IMR-90 (cell line): ENCODE data around the gene AKR1A1. TPM values are rescaled to one million over a fixed set of nuclear protein-coding genes. Genes with fewer than 3 reads are reported as not detected.

Source experiments
- ATAC-seq: fragments of 200-7000 bp; cut with Tn5 transposase; 2 replicates; pipeline ENCODE4 v1.9.1; 2020; ENCODE audit warnings: low read depth, mild to moderate bottlenecking, moderate library complexity
- BruUV-seq: library from RNA; stranded (reverse); fragments of 400-500 nt; replicated peaks from 2 replicates; lab custom pipeline; 2021; lab: Mats Ljungman, UMichigan
- CTCF ChIA-PET: fragments of 300-600 bp; formaldehyde crosslinking; extraction: SDS; loops from one replicate; lab custom pipeline; 2021; ENCODE audit warnings: antibody characterized with exemption; lab: Yijun Ruan, JAX
- POLR2A ChIA-PET: fragments of 300-600 bp; sonication (Branson Sonifier 250); formaldehyde crosslinking; loops from one replicate; lab custom pipeline; 2022; ENCODE audit warnings: antibody characterized with exemption; ENCODE audit not compliant: unreplicated experiment; lab: Charles Lee
- DNase-seq: peaks from one replicate; pipeline ENCODE4 v3.0.0; 2013
- H2AFZ ChIP-seq: replicated peaks from 2 replicates; pipeline ENCODE3; 2013; ENCODE audit warnings: low read length, mild to moderate bottlenecking; ENCODE audit not compliant: poor library complexity
- H2AK5ac ChIP-seq: 2 replicates; pipeline ENCODE4 v1.6.1; 2013; ENCODE audit warnings: low read depth, low read length, inconsistent platforms
- H2AK9ac ChIP-seq: replicated peaks from 2 replicates; pipeline ENCODE3; 2013; ENCODE audit warnings: mild to moderate bottlenecking, low read depth, low read length, moderate library complexity; ENCODE audit not compliant: poor library complexity
- H2BK120ac ChIP-seq: 2 replicates; pipeline ENCODE4 v1.6.1; 2013; ENCODE audit warnings: low read depth, low read length, inconsistent platforms
- H2BK15ac ChIP-seq: 3 replicates; pipeline ENCODE4 v1.6.1; 2013; ENCODE audit warnings: low read depth, low read length, inconsistent platforms
- H2BK20ac ChIP-seq: 2 replicates; pipeline ENCODE4 v1.6.1; 2013; ENCODE audit warnings: low read depth, mild to moderate bottlenecking, inconsistent platforms, low read length, moderate library complexity
- H2BK5ac ChIP-seq: 2 replicates; pipeline ENCODE4 v1.6.1; 2013; ENCODE audit warnings: mild to moderate bottlenecking, low read depth, low read length, inconsistent platforms; ENCODE audit not compliant: poor library complexity, severe bottlenecking
- H3K14ac ChIP-seq: replicated peaks from 2 replicates; pipeline ENCODE4 v1.6.1; 2013; ENCODE audit warnings: low read depth, low read length, inconsistent platforms
- H3K18ac ChIP-seq: 2 replicates; pipeline ENCODE4 v1.6.1; 2013; ENCODE audit warnings: low read depth, low read length, control low read depth
- H3K23ac ChIP-seq: 2 replicates; pipeline ENCODE4 v1.6.1; 2013; ENCODE audit warnings: low read depth, low read length, inconsistent platforms
- H3K27ac ChIP-seq: 2 replicates; pipeline ENCODE4 v1.5.1; 2013; ENCODE audit warnings: mild to moderate bottlenecking, control low read depth, low read length; ENCODE audit not compliant: insufficient read depth
- H3K27me3 ChIP-seq: 2 replicates; pipeline ENCODE4 v1.6.1; 2013; ENCODE audit warnings: low read length; ENCODE audit not compliant: control insufficient read depth, insufficient read depth
- H3K36me3 ChIP-seq: 2 replicates; pipeline ENCODE4 v1.6.1; 2013; ENCODE audit warnings: low read length, mixed read lengths; ENCODE audit not compliant: control insufficient read depth, insufficient read depth
- H3K4ac ChIP-seq: 2 replicates; pipeline ENCODE4 v1.6.1; 2013; ENCODE audit warnings: low read depth, low read length, inconsistent platforms
- H3K4me1 ChIP-seq: 2 replicates; pipeline ENCODE4 v1.6.1; 2013; ENCODE audit warnings: low read length, mixed read lengths; ENCODE audit not compliant: control insufficient read depth, insufficient read depth
- H3K4me2 ChIP-seq: 2 replicates; pipeline ENCODE4 v1.6.1; 2013; ENCODE audit warnings: low read depth, mild to moderate bottlenecking, control low read depth, low read length, moderate library complexity
- H3K4me3 ChIP-seq: 2 replicates; pipeline ENCODE4 v1.5.1; 2013; ENCODE audit warnings: low read depth, mild to moderate bottlenecking, control low read depth, low read length, moderate library complexity; ENCODE audit not compliant: insufficient read depth
- H3K56ac ChIP-seq: 2 replicates; pipeline ENCODE4 v1.6.1; 2013; ENCODE audit warnings: low read length, inconsistent platforms; ENCODE audit not compliant: insufficient read depth; ENCODE audit errors: extremely low read depth
- H3K79me1 ChIP-seq, 2 experiments: 2 replicates each; pipeline ENCODE4 v1.6.1; 2013; ENCODE audit warnings: low read length in 2 of 2, inconsistent platforms in 1 of 2, low read depth in 1 of 2
- H3K9ac ChIP-seq: 2 replicates; pipeline ENCODE4 v1.6.1; 2013; ENCODE audit warnings: low read depth, low read length, control low read depth
- H3K9me1 ChIP-seq: 2 replicates; pipeline ENCODE4 v1.6.1; 2013; ENCODE audit warnings: low read length, inconsistent platforms; ENCODE audit not compliant: insufficient read depth
- H3K9me3 ChIP-seq: 2 replicates; pipeline ENCODE4 v1.6.1; 2013; ENCODE audit warnings: low read length; ENCODE audit not compliant: control insufficient read depth, insufficient read depth
- H4K20me1 ChIP-seq: 2 replicates; pipeline ENCODE4 v1.6.1; 2013; ENCODE audit warnings: low read length, inconsistent platforms; ENCODE audit not compliant: insufficient read depth
- H4K5ac ChIP-seq: 2 replicates; pipeline ENCODE4 v1.6.1; 2013; ENCODE audit warnings: mild to moderate bottlenecking, low read depth, low read length, control low read depth
- H4K8ac ChIP-seq, 2 experiments: 2 replicates each; pipeline ENCODE4 v1.6.1; 2013; ENCODE audit warnings: low read depth in 2 of 2, low read length in 2 of 2, control low read depth in 1 of 2, inconsistent platforms in 1 of 2
- H4K91ac ChIP-seq: 2 replicates; pipeline ENCODE4 v1.6.1; 2013; ENCODE audit warnings: low read depth, low read length, inconsistent platforms; ENCODE audit not compliant: insufficient read depth
- CEBPB ChIP-seq: IDR thresholded peaks from 2 replicates; pipeline ENCODE4 v1.6.1; 2012; ENCODE audit warnings: low read depth, low read length, improper control_type of control experiment
- CHD1 ChIP-seq: IDR thresholded peaks from 2 replicates; pipeline ENCODE4 v1.6.1; 2012; ENCODE audit warnings: low read depth, low read length, improper control_type of control experiment
- FOS ChIP-seq: fragments of 150-350 bp; IDR thresholded peaks from 2 replicates; pipeline ENCODE4 v1.6.1; 2016; ENCODE audit warnings: low read depth, low read length
- MAFK ChIP-seq: IDR thresholded peaks from 2 replicates; pipeline ENCODE4 v1.6.1; 2012; ENCODE audit warnings: low read depth, low read length, improper control_type of control experiment
- MAZ ChIP-seq: IDR thresholded peaks from 2 replicates; pipeline ENCODE4 v1.6.1; 2012; ENCODE audit warnings: low read depth, mild to moderate bottlenecking, low read length, improper control_type of control experiment, moderate library complexity, borderline replicate concordance
- MXI1 ChIP-seq: IDR thresholded peaks from 2 replicates; pipeline ENCODE4 v1.6.1; 2012; ENCODE audit warnings: low read depth, mild to moderate bottlenecking, low read length, moderate library complexity, borderline replicate concordance
- NFE2L2 ChIP-seq: fragments of 150-350 bp; IDR thresholded peaks from 2 replicates; pipeline ENCODE4 v1.6.1; 2016; ENCODE audit warnings: low read depth, mild to moderate bottlenecking, low read length
- POLR2A ChIP-seq: IDR thresholded peaks from 2 replicates; pipeline ENCODE4 v1.6.1; 2012; ENCODE audit warnings: mild to moderate bottlenecking, low read depth, low read length
- RAD21 ChIP-seq: IDR thresholded peaks from 2 replicates; pipeline ENCODE4 v1.6.1; 2012; ENCODE audit warnings: low read length, improper control_type of control experiment
- RCOR1 ChIP-seq: IDR thresholded peaks from 2 replicates; pipeline ENCODE4 v1.6.1; 2012; ENCODE audit warnings: mild to moderate bottlenecking, low read length, improper control_type of control experiment; ENCODE audit not compliant: insufficient replicate concordance
- RFX5 ChIP-seq: IDR thresholded peaks from 2 replicates; pipeline ENCODE4 v1.8.0; 2012; ENCODE audit warnings: low read depth, mild to moderate bottlenecking, low read length, moderate library complexity
- SMC3 ChIP-seq: fragments of 150-350 bp; IDR thresholded peaks from 2 replicates; pipeline ENCODE4 v1.6.1; 2016; ENCODE audit warnings: low read depth, mild to moderate bottlenecking, antibody characterized with exemption, low read length, moderate library complexity
- WGBS, 2 experiments: methylation state at CpG; one replicate each; pipeline versions ENCODE4 v1.1.5 to v1.1.7; 2013; ENCODE audit warnings: missing lambda C conversion rate in 2 of 2; ENCODE audit not compliant: insufficient read length in 1 of 2; ENCODE audit errors: extremely low coverage in 2 of 2; 5-methylcytosine and 5-hydroxymethylcytosine counted together
- dilution Hi-C: fragments of 300-500 bp; cut with HindIII; formaldehyde crosslinking; loops from one replicate; pipeline ENCODE4 v1.14.3; 2018; ENCODE audit warnings: low sequenced_read_pairs; ENCODE audit not compliant: unreplicated experiment
- in situ Hi-C: fragments of 300-500 bp; cut with MboI; formaldehyde crosslinking; loops from 3 replicates; pipeline ENCODE4 v1.14.3; 2019; ENCODE audit warnings: low sequenced_read_pairs, inconsistent platforms, mixed read lengths
- intact Hi-C: fragments of 100-400 bp; cut with micrococcal nuclease; formaldehyde crosslinking; loops from 2 replicates; pipeline ENCODE4 v1.10.0; 2022
- polyA plus RNA-seq, 3 experiments: library from polyadenylated mRNA; depleted of rRNA; stranded (reverse); fragments of >200 nt; gene quantifications; 2 replicates each; pipeline ENCODE4 v1.2.3, GENCODE V29; 2012; ENCODE audit warnings: low replicate concordance in 1 of 3
- total RNA-seq: library from RNA; depleted of rRNA; stranded (reverse); fragments of >200 nt; gene quantifications from 2 replicates; pipeline ENCODE4 v1.2.3, GENCODE V29; 2012
- TF ChIP-seq, protein P1 (sequence below): fragments of 150-350 bp; IDR thresholded peaks from 2 replicates; pipeline ENCODE4 v1.6.1; 2016; ENCODE audit warnings: low read depth, mild to moderate bottlenecking, low read length, moderate library complexity, borderline replicate concordance

The AKR1A1 gene
- total and polyA plus RNA-seq, 2 of the 4 experiments (the other 2 are of a cell fraction) = 141 to 151 TPM

DNA sequence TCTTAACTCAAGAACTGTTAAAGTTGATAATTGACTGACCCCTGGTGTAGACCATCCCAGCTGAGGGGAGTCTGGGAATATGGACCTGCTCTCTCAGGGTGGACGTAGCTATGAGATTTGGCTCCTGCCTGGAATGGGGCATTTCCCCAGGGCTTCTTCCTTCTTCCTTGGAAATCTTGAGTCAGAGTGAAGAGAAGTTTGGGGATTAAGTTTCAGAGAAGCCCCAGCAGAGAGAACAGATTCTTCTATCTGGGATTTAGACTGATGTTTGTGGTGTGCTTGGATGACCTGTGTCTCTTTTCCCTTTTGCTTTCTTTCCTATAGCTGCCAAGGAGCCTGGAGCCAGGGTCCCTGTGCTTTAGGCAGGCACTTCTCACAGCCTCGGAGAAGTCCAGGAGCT is 13.2 kb downstream of the AKR1A1 start:
- H3K27me3 ChIP-seq = no peaks in the 10 kb centered on the region
- no peak overlapping the region for H4K8ac ChIP-seq
- H2BK15ac ChIP-seq = no peak overlapping the region
- no peak overlapping the region for H2AFZ ChIP-seq
- no peak overlapping the region for H3K23ac ChIP-seq
- CTCF ChIA-PET = no interaction called here
- intact Hi-C loops = no loop called here
- H2BK20ac ChIP-seq = no peak overlapping the region
- no peak overlapping the region for H3K27ac ChIP-seq
- H3K9ac ChIP-seq = no peak overlapping the region
- no TSS peak for BruUV-seq
- no peak overlapping the region for H4K91ac ChIP-seq
- no peak overlapping the region for H4K5ac ChIP-seq
- no peak overlapping the region for H2AK5ac ChIP-seq
- no peak overlapping the region for H3K18ac ChIP-seq
- H3K79me1 ChIP-seq = peaks cover 10 to 33% of the 10 kb centered on the region in 2 experiments; a peak in 2 of 4 replicates
- H3K9me3 ChIP-seq = no peaks in the 10 kb centered on the region
- no peak overlapping the region for H3K4me2 ChIP-seq
- no peak overlapping the region for H2AK9ac ChIP-seq
- in situ Hi-C loops = no loop called here
- no peak overlapping the region for H3K4ac ChIP-seq
- no peaks in the 10 kb centered on the region; the same call in 1 of the 2 replicates for H4K20me1 ChIP-seq
- no peak overlapping the region for H2BK120ac ChIP-seq
- H3K14ac ChIP-seq = no peak overlapping the region
- H3K4me1 ChIP-seq = no peaks in the 10 kb centered on the region
- WGBS, 2 experiments = no CpG with 5 or more reads among the region's 2 CpGs
- POLR2A ChIA-PET = interaction anchor here (0.5 kb wide), 1 partner anchor 180 kb away, joined by 7 read pairs; no protein-coding TSS in a partner anchor
- ATAC-seq (no peak), DNase-seq (no peak)
- no peak overlapping the region for H3K4me3 ChIP-seq
- dilution Hi-C loops = no loop called here
- H2BK5ac ChIP-seq = no peak overlapping the region
- no peak overlapping the region for H3K56ac ChIP-seq
- peaks cover 39% of the 10 kb centered on the region for H3K36me3 ChIP-seq
- peaks cover 6% of the 10 kb centered on the region for H3K9me1 ChIP-seq
- TF ChIP-seq CEBPB (no peak), NFE2L2 (no peak), MXI1 (no peak), RCOR1 (no peak), FOS (no peak), CHD1 (no peak), RAD21 (no peak), MAFK (no peak), RFX5 (no peak), POLR2A (no peak), MAZ (no peak), SMC3 (no peak)
- TF ChIP-seq, protein P1, sequence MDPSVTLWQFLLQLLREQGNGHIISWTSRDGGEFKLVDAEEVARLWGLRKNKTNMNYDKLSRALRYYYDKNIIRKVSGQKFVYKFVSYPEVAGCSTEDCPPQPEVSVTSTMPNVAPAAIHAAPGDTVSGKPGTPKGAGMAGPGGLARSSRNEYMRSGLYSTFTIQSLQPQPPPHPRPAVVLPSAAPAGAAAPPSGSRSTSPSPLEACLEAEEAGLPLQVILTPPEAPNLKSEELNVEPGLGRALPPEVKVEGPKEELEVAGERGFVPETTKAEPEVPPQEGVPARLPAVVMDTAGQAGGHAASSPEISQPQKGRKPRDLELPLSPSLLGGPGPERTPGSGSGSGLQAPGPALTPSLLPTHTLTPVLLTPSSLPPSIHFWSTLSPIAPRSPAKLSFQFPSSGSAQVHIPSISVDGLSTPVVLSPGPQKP = no peak
